Stimulated activated CD4-positive, alpha-beta T cell treated with anti-CD3 and anti-CD28 coated beads, Interleukin-2, amount 100 ng/mL, for 48 hours (primary cell): ENCODE measurements around the gene GALNT9.

Experiments
- DNase-seq, 2 donors: peaks; one replicate each; pipeline ENCODE4 v3.0.0-alpha.2; 2020

Gene GALNT9

GRCh38 chr12:132179431-132180362 lies 149.7 kb downstream of the GALNT9 start:
- no peak for DNase-seq

- peak in 1 of 2 donors; percentile 40 for DNase-seq
Observed at GRCh38 chr12:132178801-132179401, 150.5 kb downstream of the GALNT9 start.

- DNase-seq, result no peak
Observed at GRCh38 chr12:132178316-132178715, 151.1 kb downstream of the GALNT9 start.

- no peak for DNase-seq
Observed at GRCh38 chr12:132176920-132177551, 152.4 kb downstream of the GALNT9 start.

GRCh38 chr12:132176385-132176919 lies 152.9 kb downstream of the GALNT9 start:
- DNase-seq, result no peak

GRCh38 chr12:132175496-132176384 lies 153.6 kb downstream of the GALNT9 start:
- DNase-seq, result no peak

- DNase-seq, result no peak
Observed at GRCh38 chr12:132174839-132175490, 154.4 kb downstream of the GALNT9 start.

- no peak for DNase-seq
Observed at GRCh38 chr12:132174015-132174838, 155.2 kb downstream of the GALNT9 start.

GRCh38 chr12:132173135-132174014 lies 156.0 kb downstream of the GALNT9 start:
- DNase-seq, result no peak

- no peak for DNase-seq
Observed at GRCh38 chr12:132172619-132173018, 156.8 kb downstream of the GALNT9 start.

- no peak for DNase-seq
Observed at GRCh38 chr12:132171968-132172521, 157.3 kb downstream of the GALNT9 start.

GRCh38 chr12:132171293-132171967 lies 158.0 kb downstream of the GALNT9 start:
- DNase-seq, result no peak

- DNase-seq, result no peak
Observed at GRCh38 chr12:132170637-132171292, 158.6 kb downstream of the GALNT9 start.

GRCh38 chr12:132170094-132170636 lies 159.2 kb downstream of the GALNT9 start:
- no peak for DNase-seq

GRCh38 chr12:132169376-132169775 lies 160.0 kb downstream of the GALNT9 start:
- no peak for DNase-seq

GRCh38 chr12:132168311-132169031 lies 160.9 kb downstream of the GALNT9 start:
- no peak for DNase-seq

GRCh38 chr12:132167611-132168310 lies 161.6 kb downstream of the GALNT9 start:
- DNase-seq, result no peak
